OCI-LY7 (cell line): Measurements from ENCODE around the gene ZNF775. TPM values are rescaled to one million over a fixed set of nuclear protein-coding genes. Genes with fewer than 3 reads are reported as not detected.
A peak's percentile ranks its signal among the peaks of the same experiment; 100 is the strongest.

ENCODE experiments used
- BruUV-seq: library from RNA; stranded (reverse); fragments of 400-500 nt; replicated peaks from 2 replicates; lab custom pipeline; 2021; lab: Mats Ljungman, UMichigan
- CTCF ChIA-PET: fragments of 300-600 bp; sonication (Branson Sonifier 250); formaldehyde crosslinking; loops from one replicate; lab custom pipeline; 2022; ENCODE audit warnings: antibody characterized with exemption; ENCODE audit not compliant: unreplicated experiment; lab: Charles Lee
- POLR2A ChIA-PET: fragments of 300-600 bp; sonication (Branson Sonifier 250); formaldehyde crosslinking; loops from one replicate; lab custom pipeline; 2022; ENCODE audit warnings: antibody characterized with exemption; lab: Charles Lee
- DNase-seq: peaks from one replicate; pipeline ENCODE4 v3.0.0-alpha.2; 2015; ENCODE audit warnings: low spot score
- H2AFZ ChIP-seq: fragments of 200-600 bp; sonication (generic), shearing (Covaris generic); 2 replicates; pipeline ENCODE4 v1.6.1; 2014; ENCODE audit warnings: mild to moderate bottlenecking, antibody characterized with exemption, low read length, moderate library complexity
- H3K27ac ChIP-seq: fragments of 200-600 bp; sonication (generic); 2 replicates; pipeline ENCODE4 v1.5.1; 2014; ENCODE audit warnings: mixed run types, low read depth, mild to moderate bottlenecking, moderate library complexity, low read length, inconsistent platforms; ENCODE audit not compliant: poor library complexity, severe bottlenecking
- H3K36me3 ChIP-seq: fragments of 200-600 bp; sonication (generic); 2 replicates; pipeline ENCODE4 v1.6.1; 2014; ENCODE audit warnings: mild to moderate bottlenecking, antibody characterized with exemption, low read length, moderate library complexity, mixed read lengths; ENCODE audit not compliant: insufficient read depth
- H3K4me1 ChIP-seq: fragments of 200-600 bp; sonication (generic); 2 replicates; pipeline ENCODE4 v1.5.1; 2014; ENCODE audit warnings: mild to moderate bottlenecking, low read length; ENCODE audit not compliant: insufficient read depth, poor library complexity, severe bottlenecking
- H3K4me2 ChIP-seq: fragments of 200-600 bp; sonication (generic); 2 replicates; pipeline ENCODE4 v1.6.1; 2014; ENCODE audit warnings: mild to moderate bottlenecking, low read length
- H3K4me3 ChIP-seq: fragments of 200-600 bp; sonication (generic); 2 replicates; pipeline ENCODE4 v1.5.1; 2014; ENCODE audit warnings: mild to moderate bottlenecking, low read depth, low read length; ENCODE audit not compliant: poor library complexity, severe bottlenecking
- H3K79me2 ChIP-seq: fragments of 200-600 bp; sonication (generic); 2 replicates; pipeline ENCODE4 v1.6.1; 2016; ENCODE audit warnings: low read depth, mild to moderate bottlenecking, low read length, moderate library complexity, mixed read lengths; ENCODE audit not compliant: insufficient read depth
- H3K9me2 ChIP-seq: fragments of 200-600 bp; sonication (generic); 2 replicates; pipeline ENCODE4 v1.6.1; 2016; ENCODE audit warnings: mild to moderate bottlenecking, low read length, mixed read lengths; ENCODE audit not compliant: insufficient read depth
- H3K9me3 ChIP-seq: fragments of 200-600 bp; sonication (generic); 2 replicates; pipeline ENCODE4 v1.6.1; 2014; ENCODE audit warnings: mild to moderate bottlenecking, mixed run types, low read length, mixed read lengths
- H4K20me1 ChIP-seq: fragments of 200-600 bp; sonication (generic); 2 replicates; pipeline ENCODE4 v1.6.1; 2014; ENCODE audit warnings: mild to moderate bottlenecking, antibody characterized with exemption, low read length, moderate library complexity, mixed read lengths; ENCODE audit not compliant: insufficient read depth
- CTCF ChIP-seq: fragments of 200-600 bp; sonication (generic); conservative IDR thresholded peaks from 2 replicates; pipeline ENCODE4 v1.5.1; 2014; ENCODE audit warnings: mild to moderate bottlenecking, antibody characterized with exemption, low read length, moderate library complexity, mixed read lengths
- EZH2phosphoT487 ChIP-seq: fragments of 200-600 bp; sonication (generic); IDR thresholded peaks from 2 replicates; pipeline ENCODE4 v1.6.1; 2018; ENCODE audit warnings: low read depth, borderline replicate concordance, mild to moderate bottlenecking, mixed run types, antibody characterized with exemption, low read length, moderate library complexity, mixed read lengths
- intact Hi-C: fragments of 100-400 bp; cut with micrococcal nuclease; formaldehyde crosslinking; loops from one replicate; pipeline ENCODE4 v1.10.0; 2022; ENCODE audit not compliant: unreplicated experiment
- total RNA-seq, 2 experiments: library from RNA; depleted of rRNA in 1 of 2; stranded (reverse); fragments of >200 nt in 1 of 2; shearing (Covaris generic) in 1 of 2; gene quantifications; 2 replicates each; pipeline ENCODE4 v1.2.3, GENCODE V29; 2014 to 2022

Gene ZNF775
- total RNA-seq, 2 experiments from 2014 or later, result 4.7 to 6.5 TPM

- H3K79me2 ChIP-seq, result no peaks in the 10 kb centered on the region
- H3K4me1 ChIP-seq, result peaks cover 64% of the 10 kb centered on the region
- no peaks in the 10 kb centered on the region for H3K9me3 ChIP-seq
- H3K4me3 ChIP-seq, result no peak overlapping the region
- CTCF ChIA-PET, result interaction anchor here (0.6 kb wide), 1 partner anchor 11 kb away, joined by 3 read pairs; no protein-coding TSS in a partner anchor
- H3K36me3 ChIP-seq, result no peaks in the 10 kb centered on the region
- TF ChIP-seq EZH2phosphoT487 (no peak), CTCF (no peak)
- BruUV-seq, result no TSS peak
- H2AFZ ChIP-seq, result peak overlapping the region; percentile 77
- H3K4me2 ChIP-seq, result peak overlapping the region; percentile 6; the same call in 1 of the 2 replicates
- H3K9me2 ChIP-seq, result no peaks in the 10 kb centered on the region
- no peaks in the 10 kb centered on the region for H4K20me1 ChIP-seq
- peak overlapping the region; percentile 6 for H3K27ac ChIP-seq
- intact Hi-C loops, result loop anchor here (5.0 to 10.0 kb wide), 2 partner anchors 529 to 1654 kb away; no protein-coding TSS in a partner anchor
- POLR2A ChIA-PET, result interaction anchor here (1.0 to 2.3 kb wide), 4 partner anchors 9 to 61 kb away, joined by 3 to 11 read pairs (median 6); no protein-coding TSS in a partner anchor
- no peak for DNase-seq
Measured at GRCh38 chr7:150365673-150366398, 13.3 kb upstream of the ZNF775 start.

GRCh38 chr7:150367677-150368095 lies 11.4 kb upstream of the ZNF775 start:
- intact Hi-C loops, result loop anchor here (2.0 to 10.0 kb wide), 3 partner anchors 39 to 1655 kb away; no protein-coding TSS in a partner anchor
- TF ChIP-seq CTCF (no peak), EZH2phosphoT487 (no peak)
- peak overlapping the region; percentile 87 for H3K4me3 ChIP-seq
- DNase-seq, result no peak
- H3K9me2 ChIP-seq, result no peaks in the 10 kb centered on the region
- H3K79me2 ChIP-seq, result no peaks in the 10 kb centered on the region
- H3K36me3 ChIP-seq, result no peaks in the 10 kb centered on the region
- peak overlapping the region; percentile 79 for H2AFZ ChIP-seq
- no TSS peak for BruUV-seq
- peak overlapping the region; percentile 39 for H3K27ac ChIP-seq
- H3K4me1 ChIP-seq, result peaks cover 64% of the 10 kb centered on the region
- ChIA-PET CTCF (no interaction called here), POLR2A (interaction anchor here (0.8 to 3.2 kb wide), 5 partner anchors 10 to 975 kb away, joined by 3 to 20 read pairs (median 11); a partner anchor contains a TSS)
- no peaks in the 10 kb centered on the region for H4K20me1 ChIP-seq
- H3K4me2 ChIP-seq, result peak overlapping the region; percentile 99
- H3K9me3 ChIP-seq, result no peaks in the 10 kb centered on the region
